ENCODE results near the gene SUSD1.

The SUSD1 gene

DNA sequence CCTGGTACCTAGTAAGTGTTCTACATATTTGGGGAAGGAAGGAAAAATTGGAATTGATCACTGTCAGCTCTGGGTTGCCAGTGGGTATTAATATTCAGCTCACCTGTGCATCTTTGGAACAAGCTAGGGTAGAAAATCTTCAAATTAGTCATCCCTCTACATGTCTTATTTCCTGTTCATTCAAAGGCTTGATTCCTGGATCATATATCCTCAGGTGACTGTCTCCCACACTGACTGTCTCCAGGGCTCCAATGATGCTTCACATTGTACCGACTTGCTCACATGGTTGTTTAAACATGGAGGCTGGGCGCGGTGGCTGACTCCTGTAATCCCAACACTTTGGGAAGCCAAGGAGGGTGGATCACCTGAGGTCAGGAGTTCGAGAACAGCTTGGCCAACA is 11.6 kb upstream of the SUSD1 start:
- no peaks in the 10 kb centered on the region for H3K79me2 ChIP-seq (ENCODE audit: insufficient read depth, low read length)
- H3K4me3 ChIP-seq (ENCODE audit: low read length, poor library complexity, severe bottlenecking) = no peak overlapping the region
- no peaks in the 10 kb centered on the region for H4K20me1 ChIP-seq (ENCODE audit: insufficient read depth, low read length, poor library complexity, severe bottlenecking)
- peaks cover 16% of the 10 kb centered on the region for H3K4me1 ChIP-seq (ENCODE audit: insufficient read depth, low read length, poor library complexity, severe bottlenecking)
- no peak overlapping the region for H2AFZ ChIP-seq (ENCODE audit: low read length)
- no peaks in the 10 kb centered on the region for H3K36me3 ChIP-seq (ENCODE audit: insufficient read depth, low read length)
- no peak overlapping the region for H3K4me2 ChIP-seq (ENCODE audit: low read depth, low read length, poor library complexity, severe bottlenecking)
- H3K9me3 ChIP-seq (ENCODE audit: insufficient read depth, low read depth, low read length) = 0 out of 2 replicates have a peak, but pooled peaks cover 4% of the 10 kb centered on the region
- no peaks in the 10 kb centered on the region for H3F3A ChIP-seq (ENCODE audit: low read depth)
- H3K9me2 ChIP-seq (replicated peaks; ENCODE audit: low read depth, low read length) = no peaks in the 10 kb centered on the region
- H3K9ac ChIP-seq (ENCODE audit: low read depth, low read length, poor library complexity, severe bottlenecking) = no peak overlapping the region
- H3K27me3 ChIP-seq (ENCODE audit: insufficient read depth, low read length, poor library complexity, severe bottlenecking) = no peaks in the 10 kb centered on the region
- TF ChIP-seq, protein P1, sequence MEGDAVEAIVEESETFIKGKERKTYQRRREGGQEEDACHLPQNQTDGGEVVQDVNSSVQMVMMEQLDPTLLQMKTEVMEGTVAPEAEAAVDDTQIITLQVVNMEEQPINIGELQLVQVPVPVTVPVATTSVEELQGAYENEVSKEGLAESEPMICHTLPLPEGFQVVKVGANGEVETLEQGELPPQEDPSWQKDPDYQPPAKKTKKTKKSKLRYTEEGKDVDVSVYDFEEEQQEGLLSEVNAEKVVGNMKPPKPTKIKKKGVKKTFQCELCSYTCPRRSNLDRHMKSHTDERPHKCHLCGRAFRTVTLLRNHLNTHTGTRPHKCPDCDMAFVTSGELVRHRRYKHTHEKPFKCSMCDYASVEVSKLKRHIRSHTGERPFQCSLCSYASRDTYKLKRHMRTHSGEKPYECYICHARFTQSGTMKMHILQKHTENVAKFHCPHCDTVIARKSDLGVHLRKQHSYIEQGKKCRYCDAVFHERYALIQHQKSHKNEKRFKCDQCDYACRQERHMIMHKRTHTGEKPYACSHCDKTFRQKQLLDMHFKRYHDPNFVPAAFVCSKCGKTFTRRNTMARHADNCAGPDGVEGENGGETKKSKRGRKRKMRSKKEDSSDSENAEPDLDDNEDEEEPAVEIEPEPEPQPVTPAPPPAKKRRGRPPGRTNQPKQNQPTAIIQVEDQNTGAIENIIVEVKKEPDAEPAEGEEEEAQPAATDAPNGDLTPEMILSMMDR (conservative IDR thresholded peaks at IDR 0.05; ENCODE audit: low read length) = no peak
- no peak for TF ChIP-seq EZH2phosphoT487 (IDR thresholded peaks at IDR 0.05; ENCODE audit: borderline replicate concordance)

DNA sequence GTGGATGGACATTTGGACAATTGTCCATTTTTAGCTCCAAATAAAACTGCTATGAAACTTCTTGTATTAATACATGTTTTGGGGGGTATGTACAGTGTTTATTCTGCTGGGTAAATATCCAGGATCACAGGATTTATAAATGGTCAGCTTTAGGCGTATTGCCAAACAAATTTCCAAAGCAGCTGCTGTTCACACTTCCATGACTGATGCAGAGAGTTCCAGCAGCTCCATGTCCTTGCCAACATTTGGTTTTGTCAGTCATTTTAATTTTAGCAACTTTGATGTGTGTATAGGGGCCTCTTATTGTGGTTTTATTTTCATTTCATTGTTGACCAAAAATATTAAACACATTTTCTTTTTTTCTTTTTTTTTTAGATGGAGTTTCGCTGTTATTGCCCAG is 9.8 kb upstream of the SUSD1 start:
- H3K9ac ChIP-seq (ENCODE audit: low read depth, low read length, poor library complexity, severe bottlenecking) = no peak overlapping the region
- no peaks in the 10 kb centered on the region for H4K20me1 ChIP-seq (ENCODE audit: insufficient read depth, low read length, poor library complexity, severe bottlenecking)
- peaks cover 8% of the 10 kb centered on the region for H3F3A ChIP-seq (ENCODE audit: low read depth)
- H3K79me2 ChIP-seq (ENCODE audit: insufficient read depth, low read length) = no peaks in the 10 kb centered on the region
- no peaks in the 10 kb centered on the region for H3K36me3 ChIP-seq (ENCODE audit: insufficient read depth, low read length)
- no peaks in the 10 kb centered on the region for H3K9me2 ChIP-seq (replicated peaks; ENCODE audit: low read depth, low read length)
- H3K4me1 ChIP-seq (ENCODE audit: insufficient read depth, low read length, poor library complexity, severe bottlenecking) = peaks cover 32% of the 10 kb centered on the region
- H3K4me3 ChIP-seq (ENCODE audit: low read length, poor library complexity, severe bottlenecking) = no peak overlapping the region
- no peak for TF ChIP-seq EZH2phosphoT487 (IDR thresholded peaks at IDR 0.05; ENCODE audit: borderline replicate concordance)
- TF ChIP-seq, protein P1 (conservative IDR thresholded peaks at IDR 0.05; ENCODE audit: low read length) = no peak
- H3K4me2 ChIP-seq (ENCODE audit: low read depth, low read length, poor library complexity, severe bottlenecking) = no peak overlapping the region
- no peaks in the 10 kb centered on the region for H3K27me3 ChIP-seq (ENCODE audit: insufficient read depth, low read length, poor library complexity, severe bottlenecking)
- no peak overlapping the region for H2AFZ ChIP-seq (ENCODE audit: low read length)
- 0 out of 2 replicates have a peak, but pooled peaks cover 4% of the 10 kb centered on the region for H3K9me3 ChIP-seq (ENCODE audit: insufficient read depth, low read depth, low read length)

DNA sequence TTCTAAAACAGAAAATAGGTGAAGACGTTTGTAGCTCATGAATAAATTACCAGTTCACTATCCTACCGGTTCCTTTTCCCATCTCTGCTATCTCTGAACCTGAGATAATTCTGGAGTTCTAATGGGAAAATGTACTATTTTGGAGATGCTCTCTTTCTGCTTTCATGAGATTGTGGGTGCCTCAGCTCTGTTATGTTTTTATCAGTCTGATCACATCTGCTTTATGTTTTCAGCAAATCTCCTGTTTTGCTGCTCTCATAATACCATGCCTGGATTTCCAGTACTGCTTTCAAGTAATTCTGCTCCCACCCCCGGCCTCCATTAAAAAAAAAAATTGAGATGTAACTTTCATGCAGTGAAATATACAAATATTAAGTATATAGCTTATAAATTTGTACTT is 9.1 kb upstream of the SUSD1 start:
- H3K4me2 ChIP-seq (ENCODE audit: low read depth, low read length, poor library complexity, severe bottlenecking) = no peak overlapping the region
- H3K36me3 ChIP-seq (ENCODE audit: insufficient read depth, low read length) = no peaks in the 10 kb centered on the region
- peaks cover 8% of the 10 kb centered on the region for H3F3A ChIP-seq (ENCODE audit: low read depth)
- H3K9me3 ChIP-seq (ENCODE audit: insufficient read depth, low read depth, low read length) = 0 out of 2 replicates have a peak, but pooled peaks cover 4% of the 10 kb centered on the region
- H3K4me3 ChIP-seq (ENCODE audit: low read length, poor library complexity, severe bottlenecking) = no peak overlapping the region
- H3K4me1 ChIP-seq (ENCODE audit: insufficient read depth, low read length, poor library complexity, severe bottlenecking) = peaks cover 38% of the 10 kb centered on the region
- H3K9me2 ChIP-seq (replicated peaks; ENCODE audit: low read depth, low read length) = no peaks in the 10 kb centered on the region
- no peak for TF ChIP-seq EZH2phosphoT487 (IDR thresholded peaks at IDR 0.05; ENCODE audit: borderline replicate concordance)
- TF ChIP-seq, protein P1 (conservative IDR thresholded peaks at IDR 0.05; ENCODE audit: low read length) = no peak
- no peaks in the 10 kb centered on the region for H3K27me3 ChIP-seq (ENCODE audit: insufficient read depth, low read length, poor library complexity, severe bottlenecking)
- H3K79me2 ChIP-seq (ENCODE audit: insufficient read depth, low read length) = no peaks in the 10 kb centered on the region
- H2AFZ ChIP-seq (ENCODE audit: low read length) = no peak overlapping the region
- H4K20me1 ChIP-seq (ENCODE audit: insufficient read depth, low read length, poor library complexity, severe bottlenecking) = no peaks in the 10 kb centered on the region
- no peak overlapping the region for H3K9ac ChIP-seq (ENCODE audit: low read depth, low read length, poor library complexity, severe bottlenecking)

All from Loucy (cell line).